Stimulated activated CD8-positive, alpha-beta memory T cell treated with anti-CD3 and anti-CD28 coated beads, Interleukin-4, amount 100 ng/mL, for 24 hours (primary cell): ENCODE data around the gene CPT1C.
A peak's percentile ranks its signal among the peaks of the same experiment; 100 is the strongest.

ENCODE experiments used
- DNase-seq: peaks from one replicate; pipeline ENCODE4 v3.0.0-alpha.2; 2020; ENCODE audit warnings: low read depth

CPT1C gene

GRCh38 chr19:49660338-49660961 is 30.5 kb upstream of the CPT1C start:
- no peak for DNase-seq

- no peak for DNase-seq
Observed at GRCh38 chr19:49662011-49662410, 28.9 kb upstream of the CPT1C start.

GRCh38 chr19:49663224-49663623 is 27.7 kb upstream of the CPT1C start:
- DNase-seq = no peak

- DNase-seq = peak; percentile 87
Observed at GRCh38 chr19:49664171-49665035, 26.5 kb upstream of the CPT1C start.

GRCh38 chr19:49665036-49665350 is 25.9 kb upstream of the CPT1C start:
- no peak for DNase-seq

- peak; percentile 97 for DNase-seq
Observed at GRCh38 chr19:49665351-49666119, 25.4 kb upstream of the CPT1C start, which contains the start of the genes BCL2L12 and IRF3. BCL2L12 (plus strand) TSS chr19:49665933; CDS start chr19:49666693, 760 bp downstream. IRF3 (minus strand) TSS chr19:49665857; CDS start chr19:49664838, 1,019 bp downstream.

GRCh38 chr19:49666120-49666444 is 24.8 kb upstream of the CPT1C start:
- DNase-seq = no peak

GRCh38 chr19:49667473-49667872 is 23.4 kb upstream of the CPT1C start:
- DNase-seq = no peak

GRCh38 chr19:49669516-49669915 is 21.4 kb upstream of the CPT1C start:
- no peak for DNase-seq

- DNase-seq = peak; percentile 64
Observed at GRCh38 chr19:49672131-49672919, 18.6 kb upstream of the CPT1C start.

GRCh38 chr19:49676136-49676783 is 14.7 kb upstream of the CPT1C start:
- peak; percentile 42 for DNase-seq

GRCh38 chr19:49676784-49677230 is 14.1 kb upstream of the CPT1C start:
- peak; percentile 96 for DNase-seq

- DNase-seq = peak; percentile 41
Observed at GRCh38 chr19:49677231-49677900, 13.6 kb upstream of the CPT1C start, which contains the start of gene PRMT1. PRMT1 (plus strand) TSS chr19:49677271; CDS start chr19:49677281, 10 bp downstream.

GRCh38 chr19:49677901-49678674 is 12.8 kb upstream of the CPT1C start:
- peak; percentile 56 for DNase-seq

- DNase-seq = no peak
Observed at GRCh38 chr19:49678985-49679770, 11.7 kb upstream of the CPT1C start.

GRCh38 chr19:49679771-49680413 is 11.0 kb upstream of the CPT1C start:
- DNase-seq = no peak

GRCh38 chr19:49680421-49681351 is 10.2 kb upstream of the CPT1C start:
- DNase-seq = peak; percentile 93
